VCaP (cell line): ENCODE measurements around the gene PKP1.

Experiments used
- H3K27ac ChIP-seq: fragments of 450-650 bp; 2 replicates; pipeline ENCODE4 v1.5.1; 2017
- CTCF ChIP-seq: fragments of 450-650 bp; conservative IDR thresholded peaks from 2 replicates; pipeline ENCODE4 v1.5.1; 2017; ENCODE audit warnings: mild to moderate bottlenecking, moderate library complexity

Gene PKP1

GRCh38 chr1:201364808-201365105, 81.5 kb downstream of the PKP1 start:
- no peak overlapping the region for H3K27ac ChIP-seq
- no peak for TF ChIP-seq CTCF

- TF ChIP-seq CTCF = no peak
- no peak overlapping the region for H3K27ac ChIP-seq
Measured at GRCh38 chr1:201365251-201365650, 81.9 kb downstream of the PKP1 start.

- TF ChIP-seq CTCF = no peak
- no peak overlapping the region for H3K27ac ChIP-seq
Measured at GRCh38 chr1:201366696-201367095, 83.4 kb downstream of the PKP1 start.

DNA sequence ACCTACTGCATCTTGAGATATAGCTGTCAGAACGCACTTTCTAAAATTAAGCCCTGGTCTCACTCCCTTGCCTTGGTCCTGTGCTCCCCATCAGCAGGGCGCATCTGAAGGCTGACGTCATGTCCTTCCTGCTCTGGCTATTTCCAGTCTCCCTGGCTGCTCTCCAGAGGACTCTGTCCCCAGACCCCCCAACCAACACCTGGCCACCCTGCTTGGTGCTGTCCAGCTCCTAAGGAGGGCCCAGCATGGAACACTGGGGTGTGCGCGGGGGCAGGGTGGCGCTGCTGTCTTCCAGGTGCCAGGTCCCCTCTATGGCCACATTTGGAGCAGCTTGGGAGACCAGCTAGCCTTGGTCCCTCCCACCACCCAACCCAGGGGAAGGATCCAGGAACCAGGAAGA, 85.9 kb downstream of the PKP1 start:
- H3K27ac ChIP-seq = no peak overlapping the region
- TF ChIP-seq CTCF = no peak

- no peak for TF ChIP-seq CTCF
- no peak overlapping the region for H3K27ac ChIP-seq
Measured at GRCh38 chr1:201370500-201370899, 87.2 kb downstream of the PKP1 start.

GRCh38 chr1:201371276-201371675, 88.0 kb downstream of the PKP1 start:
- no peak overlapping the region for H3K27ac ChIP-seq
- no peak for TF ChIP-seq CTCF

DNA sequence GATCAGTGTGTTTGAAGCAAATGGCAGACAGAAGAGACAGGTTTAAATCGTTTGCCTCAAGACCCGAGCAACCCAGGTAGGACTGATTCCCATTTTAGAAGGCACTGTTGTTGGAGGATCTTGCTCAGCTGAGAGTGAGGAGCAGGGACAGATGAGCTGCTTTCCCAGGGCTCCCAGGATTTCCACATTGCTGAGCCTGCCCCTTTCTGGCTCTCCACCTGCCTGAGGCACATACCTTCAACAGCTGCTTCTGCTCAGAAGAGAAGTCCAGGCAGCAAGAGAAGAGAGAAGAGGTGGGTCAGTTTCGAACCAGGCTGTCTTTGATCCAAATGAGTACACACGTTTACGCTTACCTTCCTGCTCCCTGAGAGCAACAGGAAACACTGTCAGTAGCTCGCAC, 88.5 kb downstream of the PKP1 start:
- TF ChIP-seq CTCF = no peak
- no peak overlapping the region for H3K27ac ChIP-seq

- no peak for TF ChIP-seq CTCF
- H3K27ac ChIP-seq = no peak overlapping the region
Measured at GRCh38 chr1:201374364-201374763, 91.1 kb downstream of the PKP1 start.
